ENCODE data around the gene SNX27.

DNA sequence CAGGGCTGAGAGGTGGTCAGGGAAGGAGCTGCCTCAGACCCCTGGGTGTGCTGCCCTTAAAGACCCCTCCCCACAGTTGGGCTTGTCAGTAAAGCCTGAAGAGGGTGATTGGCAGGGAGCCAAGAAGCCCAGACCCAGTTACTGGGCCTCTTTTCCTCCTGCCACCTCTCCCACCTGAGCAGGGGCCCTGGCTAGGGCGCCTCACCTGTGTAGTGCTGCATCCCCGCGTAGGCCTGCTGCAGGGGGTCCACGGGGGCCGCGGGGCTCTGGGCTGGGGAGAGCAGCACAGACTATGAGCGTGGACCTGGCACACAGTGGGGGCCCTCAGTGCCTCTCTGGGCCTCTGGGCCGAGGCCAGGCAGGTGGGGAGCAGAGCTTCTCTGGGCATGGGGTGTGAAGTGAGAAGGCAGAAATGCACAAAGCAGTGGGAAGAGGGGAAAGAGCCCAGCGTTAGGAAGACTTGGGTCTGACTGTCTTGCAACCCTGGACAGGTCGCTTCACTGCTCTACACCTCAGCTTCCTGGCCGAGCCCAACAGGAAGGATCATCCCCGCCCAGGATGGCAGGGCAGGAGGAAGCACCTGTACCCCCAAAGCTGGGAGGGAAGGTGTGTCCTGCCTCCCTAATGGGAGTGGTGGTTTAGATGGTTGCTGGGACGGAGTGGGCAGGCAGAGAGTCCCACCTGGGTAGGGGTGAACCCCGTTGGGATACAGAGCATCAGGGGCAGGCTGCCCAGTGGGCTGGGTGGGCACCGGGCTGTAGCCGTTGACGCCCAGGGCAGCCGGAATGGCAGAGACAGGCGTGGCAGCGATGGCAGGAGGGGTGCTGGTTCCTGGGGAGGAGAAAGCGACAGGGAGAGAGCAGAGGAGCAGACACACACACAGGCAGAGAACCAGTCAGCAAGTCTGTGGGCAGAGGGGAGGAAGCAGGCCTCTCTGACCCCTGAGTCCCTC, 94.9 kb downstream of the SNX27 start:
- TF ChIP-seq CTCF (IDR thresholded peaks at IDR 0.05) (no peak), POLR2A (IDR thresholded peaks at IDR 0.05) (no peak)

Data from heart left ventricle (tissue), 13 donors.